MM.1S (cell line): ENCODE data around the gene POU1F1.

Experiments used
- DNase-seq: peaks from one replicate; pipeline ENCODE4 v3.0.0-alpha.2; 2015
- H2AFZ ChIP-seq: fragments of 300-600 bp; sonication (generic); 2 replicates; pipeline ENCODE4 v1.6.0; 2016; ENCODE audit warnings: antibody characterized with exemption, low read length
- H3F3A ChIP-seq: fragments of 300-600 bp; sonication (generic); 2 replicates; pipeline ENCODE4 v1.6.1; 2016; ENCODE audit warnings: mild to moderate bottlenecking, antibody characterized with exemption, low read length, moderate library complexity, mixed read lengths; ENCODE audit not compliant: insufficient read depth
- H3K27ac ChIP-seq: fragments of 300-600 bp; sonication (generic); 2 replicates; pipeline ENCODE4 v1.5.1; 2016; ENCODE audit warnings: mild to moderate bottlenecking, low read length
- H3K27me3 ChIP-seq: fragments of 300-600 bp; sonication (generic); replicated peaks from 2 replicates; pipeline ENCODE4 v1.6.0; 2016; ENCODE audit warnings: low read length; ENCODE audit not compliant: insufficient read depth
- H3K36me3 ChIP-seq: fragments of 300-600 bp; sonication (generic); replicated peaks from 2 replicates; pipeline ENCODE4 v1.6.1; 2016; ENCODE audit warnings: mild to moderate bottlenecking, low read length, mixed read lengths; ENCODE audit not compliant: insufficient read depth
- H3K4me1 ChIP-seq: fragments of 300-600 bp; sonication (generic); 2 replicates; pipeline ENCODE4 v1.6.1; 2016; ENCODE audit warnings: low read length, mixed read lengths
- H3K4me2 ChIP-seq: fragments of 300-600 bp; sonication (generic); 2 replicates; pipeline ENCODE4 v1.6.0; 2016; ENCODE audit warnings: low read depth, low read length
- H3K4me3 ChIP-seq: fragments of 300-600 bp; sonication (generic); 2 replicates; pipeline ENCODE4 v1.5.1; 2016; ENCODE audit warnings: low read length, mixed read lengths
- H3K79me2 ChIP-seq: fragments of 300-600 bp; sonication (generic); 2 replicates; pipeline ENCODE4 v1.6.1; 2016; ENCODE audit warnings: mixed run types, low read length, mixed read lengths
- H3K9ac ChIP-seq: fragments of 300-600 bp; sonication (generic); 2 replicates; pipeline ENCODE4 v1.6.1; 2016; ENCODE audit warnings: low read length, mixed read lengths
- H3K9me2 ChIP-seq: fragments of 300-600 bp; sonication (generic); replicated peaks from 2 replicates; pipeline ENCODE4 v1.6.1; 2016; ENCODE audit warnings: mild to moderate bottlenecking, low read length, mixed read lengths; ENCODE audit not compliant: insufficient read depth
- H3K9me3 ChIP-seq: fragments of 300-600 bp; sonication (generic); replicated peaks from 2 replicates; pipeline ENCODE4 v1.6.1; 2016; ENCODE audit warnings: mild to moderate bottlenecking, low read length, mixed read lengths; ENCODE audit not compliant: insufficient read depth
- H4K20me1 ChIP-seq: fragments of 300-600 bp; sonication (generic); 2 replicates; pipeline ENCODE4 v1.6.1; 2016; ENCODE audit warnings: mild to moderate bottlenecking, low read length, moderate library complexity, mixed read lengths; ENCODE audit not compliant: insufficient read depth
- CTCF ChIP-seq: fragments of 300-600 bp; sonication (generic); IDR thresholded peaks from 2 replicates; pipeline ENCODE4 v1.5.1; 2016; ENCODE audit warnings: antibody characterized with exemption, low read length, mixed read lengths
- EZH2 ChIP-seq: fragments of 300-600 bp; sonication (generic); optimal IDR thresholded peaks from 2 replicates; pipeline ENCODE3; 2017; ENCODE audit warnings: low read depth, mild to moderate bottlenecking, antibody characterized with exemption, low read length, mixed read lengths
- EZH2phosphoT487 ChIP-seq: fragments of 300-600 bp; sonication (generic); IDR thresholded peaks from 2 replicates; pipeline ENCODE4 v1.6.1; 2018; ENCODE audit warnings: antibody characterized with exemption, low read length

POU1F1 gene

GRCh38 chr3:87227104-87227834, 49.1 kb downstream of the POU1F1 start, which contains the start of gene CHMP2B:
Gene CHMP2B (plus strand): TSS chr3:87227309. CDS start chr3:87227523, 214 bp downstream.
- Histone ChIP-seq H3K79me2 (peaks cover 51% of the 10 kb centered on the region), H3K4me3 (peak within 1 kb of the TSS; percentile 98), H3K4me1 (peaks cover 9% of the 10 kb centered on the region), H3K27ac (peak within 1 kb of the TSS; percentile 77), H2AFZ (peak within 1 kb of the TSS; percentile 99), H3K9me2 (no peaks in the 10 kb centered on the region), H3K9ac (peak within 1 kb of the TSS; percentile 96), H3K4me2 (peak within 1 kb of the TSS; percentile 85), H4K20me1 (no peaks in the 10 kb centered on the region), H3K9me3 (no peaks in the 10 kb centered on the region; the same call in 1 of the 2 replicates), H3K27me3 (no peaks in the 10 kb centered on the region), H3K36me3 (no peaks in the 10 kb centered on the region), H3F3A (no peaks in the 10 kb centered on the region)
- no peak for TF ChIP-seq EZH2
- no peak for TF ChIP-seq CTCF
- no peak for TF ChIP-seq EZH2phosphoT487
- DNase-seq, result peak; percentile 94

GRCh38 chr3:87225659-87226058, 50.7 kb downstream of the POU1F1 start:
- Histone ChIP-seq H2AFZ (no peak overlapping the region), H3K27me3 (no peaks in the 10 kb centered on the region), H3K4me3 (no peak overlapping the region), H3F3A (no peaks in the 10 kb centered on the region), H3K4me2 (no peak overlapping the region), H3K4me1 (peaks cover 9% of the 10 kb centered on the region), H3K9ac (no peak overlapping the region), H3K36me3 (no peaks in the 10 kb centered on the region), H3K9me2 (no peaks in the 10 kb centered on the region), H4K20me1 (no peaks in the 10 kb centered on the region), H3K9me3 (no peaks in the 10 kb centered on the region; the same call in 1 of the 2 replicates), H3K27ac (no peak overlapping the region), H3K79me2 (peaks cover 35% of the 10 kb centered on the region)
- no peak for DNase-seq
- TF ChIP-seq EZH2 (no peak), CTCF (no peak), EZH2phosphoT487 (no peak)

DNA sequence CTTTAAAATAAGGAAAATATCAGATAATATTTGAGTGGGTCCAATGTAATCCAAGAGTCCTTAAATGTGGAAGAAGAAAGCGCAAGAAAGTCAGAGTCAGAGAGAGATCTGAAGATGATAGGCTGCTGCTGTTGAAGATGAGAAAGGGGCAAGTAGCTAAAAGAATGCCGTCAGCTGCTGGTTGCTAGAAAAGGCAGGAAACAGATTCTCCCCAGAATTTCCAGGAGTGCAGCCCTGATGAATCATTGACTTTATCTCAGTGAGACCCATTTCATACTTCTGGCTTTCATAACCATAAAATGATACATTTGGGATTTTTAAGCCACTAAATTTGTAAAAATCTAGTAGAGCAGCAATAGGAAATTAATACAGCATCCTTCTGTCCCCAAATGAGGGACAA, 56.8 kb downstream of the POU1F1 start:
- Histone ChIP-seq H3K79me2 (no peaks in the 10 kb centered on the region), H3F3A (no peaks in the 10 kb centered on the region), H3K36me3 (no peaks in the 10 kb centered on the region), H4K20me1 (no peaks in the 10 kb centered on the region), H3K9me2 (no peaks in the 10 kb centered on the region), H3K27ac (no peak overlapping the region), H2AFZ (no peak overlapping the region), H3K4me2 (no peak overlapping the region), H3K9me3 (no peaks in the 10 kb centered on the region; the same call in 1 of the 2 replicates), H3K4me3 (no peak overlapping the region), H3K4me1 (no peaks in the 10 kb centered on the region), H3K27me3 (no peaks in the 10 kb centered on the region), H3K9ac (no peak overlapping the region)
- no peak for DNase-seq
- TF ChIP-seq CTCF, result no peak
- no peak for TF ChIP-seq EZH2phosphoT487
- TF ChIP-seq EZH2, result no peak
